SK-N-SH (cell line): Measurements from ENCODE around the gene RBM38. TPM values are rescaled to one million over a fixed set of nuclear protein-coding genes. Genes with fewer than 3 reads are reported as not detected.

Experiments used
- CTCF ChIA-PET: fragments of 300-600, 350-600 bp; formaldehyde crosslinking; extraction: SDS; loops from one replicate; lab custom pipeline; 2021; lab: Yijun Ruan, JAX
- POLR2A ChIA-PET: fragments of 350-600 bp; sonication (Branson Sonifier 250); formaldehyde crosslinking; extraction: SDS; loops from one replicate; lab custom pipeline; 2020; ENCODE audit warnings: antibody characterized with exemption, inconsistent platforms; lab: Yijun Ruan, JAX
- DNase-seq: peaks from one replicate; pipeline ENCODE4 v3.0.0; 2012
- H2AFZ ChIP-seq: fragments of 200-600 bp; sonication (generic); 2 replicates; pipeline ENCODE4 v1.8.1; 2016; ENCODE audit warnings: antibody characterized with exemption, mild to moderate bottlenecking, low read depth
- H3F3A ChIP-seq: fragments of 200-600 bp; sonication (generic); replicated peaks from 2 replicates; pipeline ENCODE3; 2016; ENCODE audit warnings: antibody characterized with exemption, mild to moderate bottlenecking; ENCODE audit not compliant: insufficient read depth
- H3K27ac ChIP-seq, 2 experiments: fragments of 200-500 bp in 1 of 2; fragments of 200-600 bp in 1 of 2; sonication (Bioruptor generic) in 1 of 2; sonication (generic), shearing (Covaris generic) in 1 of 2; 2 replicates each; pipeline versions ENCODE4 v1.5.1 to v1.6.1; 2014 to 2016; ENCODE audit warnings: low read depth in 2 of 2, inconsistent platforms in 1 of 2, low read length in 1 of 2, mild to moderate bottlenecking in 1 of 2, mixed read lengths in 1 of 2
- H3K27me3 ChIP-seq: fragments of 200-600 bp; sonication (generic), shearing (Covaris generic); 2 replicates; pipeline ENCODE4 v1.6.1; 2016; ENCODE audit warnings: mixed run types; ENCODE audit not compliant: insufficient read depth
- H3K36me3 ChIP-seq, 2 experiments: fragments of 200-500 bp in 1 of 2; fragments of 200-600 bp in 1 of 2; sonication (Bioruptor generic) in 1 of 2; sonication (generic) in 1 of 2; replicated peaks in 1 of 2; 2 replicates each; pipeline versions ENCODE3 to v1.5.1; 2014 to 2016; ENCODE audit warnings: low read length in 1 of 2, mild to moderate bottlenecking in 1 of 2; ENCODE audit not compliant: insufficient read depth in 2 of 2, control insufficient read depth in 1 of 2
- H3K4me1 ChIP-seq, 2 experiments: fragments of 200-500 bp in 1 of 2; fragments of 200-600 bp in 1 of 2; sonication (Bioruptor generic) in 1 of 2; sonication (generic), shearing (Covaris generic) in 1 of 2; 2 replicates each; pipeline versions ENCODE4 v1.5.1 to v1.6.1; 2014 to 2016; ENCODE audit warnings: low read depth in 1 of 2, low read length in 1 of 2, mixed run types in 1 of 2; ENCODE audit not compliant: insufficient read depth in 2 of 2, control insufficient read depth in 1 of 2
- H3K4me2 ChIP-seq: fragments of 200-600 bp; sonication (generic), shearing (Covaris generic); 2 replicates; pipeline ENCODE4 v1.6.1; 2017; ENCODE audit warnings: mixed run types
- H3K4me3 ChIP-seq, 2 experiments: fragments of 200-500 bp in 1 of 2; fragments of 200-600 bp in 1 of 2; sonication (Bioruptor generic) in 1 of 2; sonication (generic), shearing (Covaris generic) in 1 of 2; 2 replicates each; pipeline versions ENCODE4 v1.5.1 to v1.8.1; 2014 to 2016; ENCODE audit warnings: low read depth in 2 of 2, inconsistent platforms in 1 of 2, low read length in 1 of 2, mild to moderate bottlenecking in 1 of 2, mixed read lengths in 1 of 2, moderate library complexity in 1 of 2
- H3K79me2 ChIP-seq: fragments of 200-600 bp; sonication (generic); 2 replicates; pipeline ENCODE4 v1.8.1; 2017; ENCODE audit warnings: mild to moderate bottlenecking; ENCODE audit not compliant: insufficient read depth
- H3K9ac ChIP-seq: fragments of 200-600 bp; sonication (generic); 2 replicates; pipeline ENCODE4 v1.6.1; 2017; ENCODE audit warnings: mixed run types
- H3K9me2 ChIP-seq: fragments of 200-600 bp; sonication (generic); 2 replicates; pipeline ENCODE4 v1.6.1; 2017; ENCODE audit warnings: mixed run types
- H3K9me3 ChIP-seq: fragments of 200-600 bp; sonication (generic); 2 replicates; pipeline ENCODE4 v1.6.1; 2017; ENCODE audit warnings: mixed run types, mild to moderate bottlenecking, moderate library complexity
- H4K20me1 ChIP-seq: fragments of 200-600 bp; sonication (generic); 2 replicates; pipeline ENCODE4 v1.6.1; 2017; ENCODE audit warnings: mild to moderate bottlenecking, mixed run types; ENCODE audit not compliant: insufficient read depth
- CTCF ChIP-seq: fragments of 200-600 bp; sonication (generic); IDR thresholded peaks from 2 replicates; pipeline ENCODE4 v1.6.1; 2017; ENCODE audit warnings: antibody characterized with exemption, mild to moderate bottlenecking, moderate library complexity
- ELF1 ChIP-seq: IDR thresholded peaks from 2 replicates; pipeline ENCODE4 v1.4.0; 2012
- FOXM1 ChIP-seq: IDR thresholded peaks from 2 replicates; pipeline ENCODE4 v1.4.0; 2012; ENCODE audit warnings: low read depth, mild to moderate bottlenecking
- GABPA ChIP-seq: IDR thresholded peaks from 2 replicates; pipeline ENCODE4 v1.4.0; 2012; ENCODE audit warnings: low read depth, mild to moderate bottlenecking
- GATA2 ChIP-seq: sonication (generic); formaldehyde crosslinking; IDR thresholded peaks from 2 replicates; pipeline ENCODE4 v1.5.0; 2020; ENCODE audit warnings: mild to moderate bottlenecking, missing genetic modification reagents
- MAX ChIP-seq: IDR thresholded peaks from 2 replicates; pipeline ENCODE4 v1.4.0; 2012; ENCODE audit warnings: low read depth
- NFIC ChIP-seq: IDR thresholded peaks from 2 replicates; pipeline ENCODE4 v1.4.0; 2012; ENCODE audit warnings: borderline replicate concordance
- POLR2AphosphoS5 ChIP-seq: IDR thresholded peaks from 2 replicates; pipeline ENCODE4 v1.6.1; 2012; ENCODE audit warnings: low read depth, low read length
- RAD21 ChIP-seq: IDR thresholded peaks from 2 replicates; pipeline ENCODE4 v1.6.1; 2012; ENCODE audit warnings: mild to moderate bottlenecking, low read length
- RCOR1 ChIP-seq: fragments of 150-350 bp; IDR thresholded peaks from 2 replicates; pipeline ENCODE4 v1.6.1; 2017; ENCODE audit warnings: antibody characterized with exemption, low read length
- RFX5 ChIP-seq: IDR thresholded peaks from 2 replicates; pipeline ENCODE4 v1.6.1; 2012; ENCODE audit warnings: mild to moderate bottlenecking, improper control_type of control experiment, low read length
- SIN3A ChIP-seq: IDR thresholded peaks from 2 replicates; pipeline ENCODE4 v1.6.1; 2012; ENCODE audit warnings: low read depth, mild to moderate bottlenecking, low read length, moderate library complexity, borderline replicate concordance
- SMC3 ChIP-seq: IDR thresholded peaks from 2 replicates; pipeline ENCODE4 v1.6.1; 2012; ENCODE audit warnings: low read depth, low read length, improper control_type of control experiment
- TAF1 ChIP-seq: IDR thresholded peaks from 2 replicates; pipeline ENCODE4 v1.6.1; 2012; ENCODE audit warnings: low read depth, mild to moderate bottlenecking, low read length, moderate library complexity, borderline replicate concordance
- TCF12 ChIP-seq: IDR thresholded peaks from 2 replicates; pipeline ENCODE4 v1.4.0; 2012
- TEAD4 ChIP-seq: IDR thresholded peaks from 2 replicates; pipeline ENCODE4 v1.4.0; 2012; ENCODE audit warnings: mild to moderate bottlenecking, borderline replicate concordance; ENCODE audit not compliant: insufficient read depth
- YY1 ChIP-seq: IDR thresholded peaks from 2 replicates; pipeline ENCODE4 v1.4.0; 2012; ENCODE audit warnings: low read depth, mild to moderate bottlenecking
- WGBS: methylation state at CpG from one replicate; pipeline ENCODE4 v1.1.6; 2017; ENCODE audit warnings: low lambda C conversion rate; 5-methylcytosine and 5-hydroxymethylcytosine counted together
- polyA plus RNA-seq, 3 experiments: library from polyadenylated mRNA; depleted of rRNA; stranded (reverse); fragments of >200 nt; gene quantifications; 2 replicates each; pipeline ENCODE4 v1.2.3, GENCODE V29; 2012
- TF ChIP-seq, protein P1 (sequence below): fragments of 150-350 bp; IDR thresholded peaks from 2 replicates; pipeline ENCODE4 v1.6.1; 2016; ENCODE audit warnings: mild to moderate bottlenecking, low read depth, low read length
- TF ChIP-seq, protein P2 (sequence below): fragments of 150-350 bp; IDR thresholded peaks from 2 replicates; pipeline ENCODE4 v1.6.1; 2017; ENCODE audit warnings: antibody characterized with exemption, low read length, low read depth, borderline replicate concordance

RBM38 gene
- polyA plus RNA-seq, 1 of the 3 experiments (the other 2 are of a cell fraction), result 11.5 TPM

DNA sequence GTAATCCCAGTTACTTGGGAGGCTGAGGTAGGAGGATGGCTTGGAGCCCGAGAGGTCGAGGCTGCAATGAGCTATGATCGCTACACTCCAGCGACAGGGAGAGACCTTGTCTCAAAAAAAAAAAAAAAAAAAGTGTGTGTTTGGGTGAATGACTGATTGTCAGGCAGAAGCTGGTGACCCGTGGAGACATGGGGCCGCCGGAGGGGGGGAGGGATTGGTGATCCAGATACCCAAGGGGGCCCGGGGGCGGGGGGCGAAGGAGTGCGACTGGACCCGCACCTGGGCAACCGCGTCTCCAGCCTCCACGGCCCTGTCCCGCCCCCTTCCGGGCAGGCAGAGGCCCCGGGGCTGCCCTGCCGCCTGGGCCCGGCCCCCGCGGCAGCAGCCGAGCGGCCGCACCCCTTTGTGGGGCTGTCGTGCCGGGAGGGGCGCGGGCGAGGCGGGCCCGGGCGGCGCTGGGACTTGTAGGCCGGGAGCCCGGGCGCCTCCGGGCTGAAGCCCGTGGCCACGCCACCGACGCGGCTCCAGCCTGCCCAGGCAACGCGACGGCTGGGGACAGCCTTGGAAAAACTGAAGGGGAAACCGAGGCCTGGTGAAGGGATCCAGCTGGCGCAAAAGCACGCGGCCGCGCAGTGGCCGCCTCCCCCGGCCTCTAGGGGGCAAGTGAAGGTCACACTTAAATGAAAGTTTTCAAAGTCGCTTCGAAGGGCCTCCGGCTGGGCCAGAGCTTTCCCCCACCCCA is 2.1 kb upstream of the RBM38 start:
- Histone ChIP-seq H3K4me1 (peaks cover 0 to 16% of the 10 kb centered on the region in 2 experiments; a peak in 1 of 4 replicates), H2AFZ (no peak overlapping the region), H3K27ac (no peak overlapping the region), H3K9me2 (no peaks in the 10 kb centered on the region), H3K4me3 (no peak overlapping the region), H3K79me2 (peaks cover 14% of the 10 kb centered on the region), H3K4me2 (no peak overlapping the region), H3K27me3 (no peaks in the 10 kb centered on the region), H4K20me1 (no peaks in the 10 kb centered on the region), H3F3A (no peaks in the 10 kb centered on the region), H3K9ac (no peak overlapping the region), H3K36me3 (peaks cover 0 to 5% of the 10 kb centered on the region in 2 experiments), H3K9me3 (no peaks in the 10 kb centered on the region)
- CTCF ChIA-PET, result interaction anchor here (0.6 to 2.0 kb wide), 4 partner anchors 7 to 209 kb away, joined by 3 to 11 read pairs (median 6); no protein-coding TSS in a partner anchor
- 94% methylated on average over 29 of the region's 57 CpGs for WGBS
- peak; percentile 18; the same call in 1 of the 2 replicates for TF ChIP-seq CTCF
- no peak for TF ChIP-seq FOXM1
- DNase-seq, result no peak
- POLR2A ChIA-PET, result interaction anchor here (0.6 kb wide), 1 partner anchor 105 kb away, joined by 3 read pairs; no protein-coding TSS in a partner anchor

DNA sequence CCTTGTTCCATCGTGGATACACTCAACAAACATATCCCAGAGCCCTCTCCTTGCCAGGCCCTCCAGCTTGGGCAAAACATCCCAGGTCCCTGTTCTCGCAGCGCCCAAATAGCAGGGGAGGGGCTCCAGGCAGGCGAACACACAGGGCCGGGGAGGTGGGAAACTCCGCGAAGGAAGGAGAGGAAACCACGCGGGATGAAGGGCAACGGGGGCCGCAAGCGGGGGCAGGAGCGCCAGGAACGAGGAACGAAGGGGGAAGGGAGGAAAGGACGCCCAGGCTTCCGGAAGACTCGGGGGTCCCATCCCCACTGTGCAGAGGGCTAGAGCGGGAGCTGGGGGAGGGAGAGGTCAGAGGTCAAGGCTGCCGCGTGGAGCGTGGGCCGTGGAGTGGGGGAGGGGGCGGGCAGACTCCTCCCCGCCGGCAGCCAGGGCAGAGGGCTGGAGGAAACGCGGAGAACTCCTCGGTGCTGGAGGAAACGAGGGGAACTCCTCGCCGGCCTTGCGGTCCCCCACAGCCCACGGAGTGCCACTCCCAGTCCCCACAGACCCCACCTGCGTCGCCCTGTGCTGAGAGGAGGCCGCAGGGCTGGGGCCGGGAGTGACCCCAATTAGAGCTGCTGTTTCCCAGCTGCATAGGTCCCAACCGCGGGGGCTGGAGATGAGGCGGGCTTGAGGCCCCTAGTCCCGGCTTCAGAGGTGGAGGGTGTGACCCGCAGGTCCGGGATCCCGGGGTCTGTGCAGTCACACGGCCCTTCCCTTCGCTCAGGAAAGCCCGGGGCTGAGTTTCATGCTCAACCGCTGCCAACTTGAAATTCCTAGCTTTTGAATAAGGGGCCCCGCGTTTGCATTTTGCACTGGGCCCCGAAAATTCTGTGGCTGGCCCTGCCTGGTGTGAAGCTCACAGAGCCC is 1.2 kb upstream of the RBM38 start:
- Histone ChIP-seq H3K4me3 (no peak overlapping the region), H3F3A (no peaks in the 10 kb centered on the region), H4K20me1 (no peaks in the 10 kb centered on the region), H3K4me2 (no peak overlapping the region), H3K9me3 (no peaks in the 10 kb centered on the region), H3K9ac (no peak overlapping the region), H3K36me3 (peaks cover 0 to 5% of the 10 kb centered on the region in 2 experiments), H3K79me2 (peaks cover 14% of the 10 kb centered on the region), H3K27ac (no peak overlapping the region), H3K27me3 (no peaks in the 10 kb centered on the region), H3K9me2 (no peaks in the 10 kb centered on the region), H3K4me1 (peaks cover 0 to 16% of the 10 kb centered on the region in 2 experiments; a peak in 1 of 4 replicates), H2AFZ (peak overlapping the region; percentile 90; the same call in 1 of the 2 replicates)
- CTCF ChIA-PET, result interaction anchor here (1.3 to 2.0 kb wide), 5 partner anchors 8 to 109 kb away, joined by 3 to 11 read pairs (median 6); no protein-coding TSS in a partner anchor
- WGBS, result 93% methylated on average over 33 of the region's 52 CpGs
- TF ChIP-seq GATA2 (CRISPR knock-in tag) (no peak), TEAD4 (no peak), GABPA (no peak), SIN3A (no peak), SMC3 (no peak), RFX5 (no peak), FOXM1 (no peak), TCF12 (no peak), POLR2AphosphoS5 (no peak), YY1 (no peak), MAX (no peak), TAF1 (no peak), RAD21 (no peak), ELF1 (no peak), NFIC (no peak), RCOR1 (no peak)
- TF ChIP-seq, protein P1, sequence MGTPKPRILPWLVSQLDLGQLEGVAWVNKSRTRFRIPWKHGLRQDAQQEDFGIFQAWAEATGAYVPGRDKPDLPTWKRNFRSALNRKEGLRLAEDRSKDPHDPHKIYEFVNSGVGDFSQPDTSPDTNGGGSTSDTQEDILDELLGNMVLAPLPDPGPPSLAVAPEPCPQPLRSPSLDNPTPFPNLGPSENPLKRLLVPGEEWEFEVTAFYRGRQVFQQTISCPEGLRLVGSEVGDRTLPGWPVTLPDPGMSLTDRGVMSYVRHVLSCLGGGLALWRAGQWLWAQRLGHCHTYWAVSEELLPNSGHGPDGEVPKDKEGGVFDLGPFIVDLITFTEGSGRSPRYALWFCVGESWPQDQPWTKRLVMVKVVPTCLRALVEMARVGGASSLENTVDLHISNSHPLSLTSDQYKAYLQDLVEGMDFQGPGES, result no peak
- TF ChIP-seq, protein P2, sequence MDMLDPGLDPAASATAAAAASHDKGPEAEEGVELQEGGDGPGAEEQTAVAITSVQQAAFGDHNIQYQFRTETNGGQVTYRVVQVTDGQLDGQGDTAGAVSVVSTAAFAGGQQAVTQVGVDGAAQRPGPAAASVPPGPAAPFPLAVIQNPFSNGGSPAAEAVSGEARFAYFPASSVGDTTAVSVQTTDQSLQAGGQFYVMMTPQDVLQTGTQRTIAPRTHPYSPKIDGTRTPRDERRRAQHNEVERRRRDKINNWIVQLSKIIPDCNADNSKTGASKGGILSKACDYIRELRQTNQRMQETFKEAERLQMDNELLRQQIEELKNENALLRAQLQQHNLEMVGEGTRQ, result no peak
- POLR2A ChIA-PET, result no interaction called here
- no peak for DNase-seq
